Measurements from ENCODE around the gene TOM1L2.

Gene TOM1L2

DNA sequence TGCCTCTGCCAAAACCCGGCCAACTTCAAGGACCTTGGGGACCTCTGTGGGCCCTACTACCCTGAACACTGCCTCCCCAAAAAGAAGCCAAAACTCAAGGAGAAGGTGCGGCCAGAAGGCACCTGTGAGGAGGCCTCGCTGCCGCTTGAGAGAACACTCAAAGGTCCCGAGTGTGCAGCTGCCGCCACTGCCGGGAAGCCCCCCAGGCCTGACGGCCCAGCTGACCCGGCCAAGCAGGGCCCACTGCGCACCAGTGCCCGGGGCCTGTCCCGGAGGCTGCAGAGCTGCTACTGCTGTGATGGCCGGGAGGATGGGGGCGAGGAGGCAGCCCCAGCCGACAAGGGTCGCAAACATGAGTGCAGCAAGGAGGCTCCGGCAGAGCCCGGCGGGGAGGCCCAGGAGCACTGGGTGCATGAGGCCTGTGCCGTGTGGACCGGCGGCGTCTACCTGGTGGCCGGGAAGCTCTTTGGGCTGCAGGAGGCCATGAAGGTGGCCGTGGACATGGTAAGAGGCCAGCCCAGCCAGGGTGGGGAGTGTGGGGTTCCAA lies 174.1 kb downstream of the TOM1L2 start:
- Histone ChIP-seq H3K4me3 (ENCODE audit: low read depth, low read length) (no peak overlapping the region), H3K4me1 (ENCODE audit: control insufficient read depth, insufficient read depth, low read length) (peaks cover 2% of the 10 kb centered on the region; the same call in 1 of the 2 replicates), H3K27ac (ENCODE audit: low read depth, low read length) (no peak overlapping the region), H3K27me3 (ENCODE audit: control insufficient read depth, insufficient read depth, low read length) (peaks cover 14% of the 10 kb centered on the region), H3K9me3 (ENCODE audit: control insufficient read depth, insufficient read depth, low read length) (no peaks in the 10 kb centered on the region), H3K9ac (ENCODE audit: low read depth, low read length) (no peak overlapping the region), H3K36me3 (ENCODE audit: control insufficient read depth, insufficient read depth, low read length) (no peaks in the 10 kb centered on the region)

DNA sequence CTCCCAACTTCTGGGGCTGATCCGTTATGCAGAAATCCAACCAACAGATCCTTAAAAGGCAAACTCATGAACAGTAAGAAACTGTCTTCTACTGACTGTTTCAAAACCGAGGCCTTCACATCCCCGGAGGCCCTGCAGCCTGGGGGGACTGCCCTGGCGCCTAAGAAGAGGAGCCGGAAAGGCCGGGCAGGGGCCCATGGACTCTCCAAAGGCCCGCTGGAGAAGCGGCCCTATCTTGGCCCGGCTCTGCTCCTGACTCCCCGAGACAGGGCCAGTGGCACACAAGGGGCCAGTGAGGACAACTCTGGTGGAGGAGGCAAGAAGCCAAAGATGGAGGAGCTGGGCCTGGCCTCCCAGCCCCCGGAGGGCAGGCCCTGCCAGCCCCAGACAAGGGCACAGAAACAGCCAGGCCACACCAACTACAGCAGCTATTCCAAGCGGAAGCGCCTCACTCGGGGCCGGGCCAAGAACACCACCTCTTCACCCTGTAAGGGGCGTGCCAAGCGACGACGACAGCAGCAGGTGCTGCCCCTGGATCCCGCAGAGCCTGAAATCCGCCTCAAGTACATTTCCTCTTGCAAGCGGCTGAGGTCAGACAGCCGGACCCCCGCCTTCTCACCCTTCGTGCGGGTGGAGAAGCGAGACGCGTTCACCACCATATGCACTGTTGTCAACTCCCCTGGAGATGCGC lies 174.9 kb downstream of the TOM1L2 start:
- no peaks in the 10 kb centered on the region for H3K36me3 ChIP-seq (ENCODE audit: control insufficient read depth, insufficient read depth, low read length)

DNA sequence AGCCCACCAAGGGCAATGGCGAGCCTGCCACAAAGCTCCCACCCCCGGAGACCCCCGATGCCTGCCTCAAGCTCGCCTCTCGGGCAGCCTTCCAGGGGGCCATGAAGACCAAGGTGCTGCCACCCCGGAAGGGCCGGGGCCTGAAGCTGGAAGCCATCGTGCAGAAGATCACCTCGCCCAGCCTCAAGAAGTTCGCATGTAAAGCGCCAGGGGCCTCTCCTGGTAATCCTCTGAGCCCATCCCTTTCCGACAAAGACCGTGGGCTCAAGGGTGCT lies 175.5 kb downstream of the TOM1L2 start:
- peaks cover 7% of the 10 kb centered on the region for H3K4me1 ChIP-seq (ENCODE audit: control insufficient read depth, insufficient read depth, low read length)
- H3K9me3 ChIP-seq (ENCODE audit: control insufficient read depth, insufficient read depth, low read length), result no peaks in the 10 kb centered on the region
- peaks cover 23% of the 10 kb centered on the region for H3K27me3 ChIP-seq (ENCODE audit: control insufficient read depth, insufficient read depth, low read length)
- H3K36me3 ChIP-seq (ENCODE audit: control insufficient read depth, insufficient read depth, low read length), result no peaks in the 10 kb centered on the region
- no peak overlapping the region for H3K9ac ChIP-seq (ENCODE audit: low read depth, low read length)
- no peak overlapping the region for H3K4me3 ChIP-seq (ENCODE audit: low read depth, low read length)
- no peak overlapping the region for H3K27ac ChIP-seq (ENCODE audit: low read depth, low read length)

More for the DNA sequence above, 174.9 kb downstream of the TOM1L2 start:
- H3K27ac ChIP-seq (ENCODE audit: low read depth, low read length), result no peak overlapping the region
- peaks cover 18% of the 10 kb centered on the region for H3K27me3 ChIP-seq (ENCODE audit: control insufficient read depth, insufficient read depth, low read length)
- no peak overlapping the region for H3K4me3 ChIP-seq (ENCODE audit: low read depth, low read length)
- no peak overlapping the region for H3K9ac ChIP-seq (ENCODE audit: low read depth, low read length)
- H3K9me3 ChIP-seq (ENCODE audit: control insufficient read depth, insufficient read depth, low read length), result no peaks in the 10 kb centered on the region
- H3K4me1 ChIP-seq (ENCODE audit: control insufficient read depth, insufficient read depth, low read length), result peaks cover 5% of the 10 kb centered on the region; the same call in 1 of the 2 replicates

DNA sequence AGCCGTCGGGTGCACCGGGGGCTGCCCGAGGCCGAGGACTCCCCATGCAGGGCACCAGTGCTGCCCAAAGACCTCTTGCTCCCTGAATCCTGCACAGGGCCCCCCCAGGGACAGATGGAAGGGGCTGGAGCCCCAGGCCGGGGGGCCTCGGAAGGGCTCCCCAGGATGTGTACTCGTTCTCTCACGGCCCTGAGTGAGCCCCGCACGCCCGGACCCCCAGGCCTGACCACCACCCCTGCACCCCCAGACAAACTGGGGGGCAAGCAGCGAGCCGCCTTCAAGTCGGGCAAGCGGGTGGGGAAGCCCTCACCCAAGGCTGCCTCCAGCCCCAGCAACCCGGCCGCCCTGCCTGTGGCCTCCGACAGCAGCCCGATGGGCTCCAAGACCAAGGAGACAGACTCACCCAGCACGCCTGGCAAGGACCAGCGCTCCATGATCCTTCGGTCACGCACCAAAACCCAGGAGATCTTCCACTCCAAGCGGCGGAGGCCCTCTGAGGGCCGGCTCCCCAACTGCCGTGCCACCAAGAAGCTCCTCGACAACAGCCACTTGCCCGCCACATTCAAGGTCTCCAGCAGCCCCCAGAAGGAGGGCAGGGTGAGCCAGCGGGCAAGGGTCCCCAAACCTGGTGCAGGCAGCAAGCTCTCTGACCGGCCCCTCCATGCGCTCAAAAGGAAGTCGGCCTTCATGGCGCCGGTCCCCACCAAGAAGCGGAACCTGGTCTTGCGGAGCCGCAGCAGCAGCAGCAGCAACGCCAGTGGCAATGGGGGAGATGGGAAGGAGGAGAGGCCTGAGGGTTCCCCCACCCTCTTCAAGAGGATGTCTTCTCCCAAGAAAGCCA lies 176.0 kb downstream of the TOM1L2 start:
- Histone ChIP-seq H3K9ac (ENCODE audit: low read depth, low read length) (no peak overlapping the region), H3K4me1 (ENCODE audit: control insufficient read depth, insufficient read depth, low read length) (peaks cover 13% of the 10 kb centered on the region), H3K27ac (ENCODE audit: low read depth, low read length) (no peak overlapping the region), H3K36me3 (ENCODE audit: control insufficient read depth, insufficient read depth, low read length) (no peaks in the 10 kb centered on the region), H3K27me3 (ENCODE audit: control insufficient read depth, insufficient read depth, low read length) (peaks cover 29% of the 10 kb centered on the region), H3K4me3 (ENCODE audit: low read depth, low read length) (no peak overlapping the region), H3K9me3 (ENCODE audit: control insufficient read depth, insufficient read depth, low read length) (no peaks in the 10 kb centered on the region)

DNA sequence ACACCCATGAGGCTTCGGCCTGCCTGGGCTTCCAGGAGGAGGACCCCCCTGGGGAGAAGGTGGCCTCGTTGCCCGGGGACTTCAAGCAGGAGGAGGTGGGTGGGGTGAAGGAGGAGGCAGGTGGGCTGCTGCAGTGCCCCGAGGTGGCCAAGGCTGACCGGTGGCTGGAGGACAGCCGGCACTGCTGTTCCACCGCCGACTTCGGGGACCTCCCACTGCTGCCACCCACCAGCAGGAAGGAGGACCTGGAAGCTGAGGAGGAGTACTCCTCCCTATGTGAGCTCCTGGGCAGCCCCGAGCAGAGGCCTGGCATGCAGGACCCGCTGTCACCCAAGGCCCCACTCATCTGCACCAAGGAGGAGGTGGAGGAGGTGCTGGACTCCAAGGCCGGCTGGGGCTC lies 176.9 kb downstream of the TOM1L2 start:
- no peak overlapping the region for H3K4me3 ChIP-seq (ENCODE audit: low read depth, low read length)
- no peak overlapping the region for H3K27ac ChIP-seq (ENCODE audit: low read depth, low read length)
- H3K27me3 ChIP-seq (ENCODE audit: control insufficient read depth, insufficient read depth, low read length), result peaks cover 34% of the 10 kb centered on the region
- no peaks in the 10 kb centered on the region for H3K36me3 ChIP-seq (ENCODE audit: control insufficient read depth, insufficient read depth, low read length)
- H3K4me1 ChIP-seq (ENCODE audit: control insufficient read depth, insufficient read depth, low read length), result peaks cover 14% of the 10 kb centered on the region
- no peaks in the 10 kb centered on the region for H3K9me3 ChIP-seq (ENCODE audit: control insufficient read depth, insufficient read depth, low read length)
- H3K9ac ChIP-seq (ENCODE audit: low read depth, low read length), result no peak overlapping the region

DNA sequence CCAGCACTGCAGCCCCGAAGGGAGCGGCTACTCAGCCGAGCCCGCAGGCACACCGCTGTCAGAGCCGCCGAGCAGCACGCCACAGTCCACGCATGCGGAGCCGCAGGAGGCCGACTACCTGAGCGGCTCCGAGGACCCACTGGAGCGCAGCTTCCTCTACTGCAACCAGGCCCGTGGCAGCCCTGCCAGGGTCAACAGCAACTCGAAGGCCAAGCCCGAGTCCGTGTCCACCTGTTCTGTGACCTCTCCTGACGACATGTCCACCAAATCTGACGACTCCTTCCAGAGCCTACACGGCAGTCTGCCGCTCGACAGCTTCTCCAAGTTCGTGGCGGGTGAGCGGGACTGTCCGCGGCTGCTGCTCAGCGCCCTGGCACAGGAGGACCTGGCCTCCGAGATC lies 177.8 kb downstream of the TOM1L2 start:
- no peak overlapping the region for H3K9ac ChIP-seq (ENCODE audit: low read depth, low read length)
- H3K36me3 ChIP-seq (ENCODE audit: control insufficient read depth, insufficient read depth, low read length), result no peaks in the 10 kb centered on the region
- H3K4me3 ChIP-seq (ENCODE audit: low read depth, low read length), result no peak overlapping the region
- H3K27ac ChIP-seq (ENCODE audit: low read depth, low read length), result no peak overlapping the region
- H3K4me1 ChIP-seq (ENCODE audit: control insufficient read depth, insufficient read depth, low read length), result peaks cover 14% of the 10 kb centered on the region
- H3K27me3 ChIP-seq (ENCODE audit: control insufficient read depth, insufficient read depth, low read length), result peaks cover 36% of the 10 kb centered on the region
- no peaks in the 10 kb centered on the region for H3K9me3 ChIP-seq (ENCODE audit: control insufficient read depth, insufficient read depth, low read length)

Data from HUES48 (cell line).